SKM-1 treated with dmso at 0.1 percent for 144 hours (cell line): ENCODE results near the gene LRRC75A.
"Not testable (repeated sequence)": the region's sequence is repeated elsewhere in the genome, so short reads cannot be mapped to it uniquely, and the experiment has no call there.

Experiments used
- DNase-seq: peaks from one replicate; lab custom pipeline; 2025; ENCODE audit not compliant: unreplicated experiment; lab: John Stamatoyannopoulos, UW

LRRC75A gene

DNA sequence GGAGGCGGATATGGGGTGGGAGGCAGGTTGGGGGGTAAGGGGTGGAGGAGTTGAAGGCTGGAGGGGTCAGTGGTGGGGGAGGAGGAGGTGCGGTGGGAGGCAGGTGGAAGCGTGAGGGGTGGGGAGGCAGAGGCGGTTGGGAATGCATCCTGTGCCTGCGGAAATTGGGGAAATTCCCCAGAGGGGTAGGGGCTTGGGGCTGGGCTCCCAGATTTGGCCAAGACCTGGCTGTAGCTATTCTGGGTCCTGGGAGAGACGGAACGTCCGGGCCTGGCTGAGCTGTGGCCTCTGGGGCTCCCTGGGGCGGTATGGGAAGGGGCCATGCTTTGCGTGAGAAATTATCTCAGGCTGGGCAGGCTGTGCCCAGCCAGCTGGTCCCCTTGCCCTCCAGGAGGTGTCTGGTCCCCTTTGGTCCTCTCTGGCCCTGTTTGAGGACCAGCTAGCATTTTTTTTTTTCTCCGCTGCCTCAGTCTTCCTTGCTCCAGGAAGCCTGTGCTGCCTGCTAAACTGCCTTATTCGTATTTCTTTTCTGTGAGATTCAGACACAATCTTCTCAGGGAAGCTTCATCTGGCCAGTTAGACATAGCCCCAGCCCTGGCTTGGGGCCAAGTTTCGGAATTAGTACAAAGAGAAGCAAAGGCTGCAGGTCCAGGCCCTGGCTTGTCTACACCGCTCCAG lies 83.9 kb downstream of the LRRC75A start:
- peak; percentile 14 for DNase-seq

DNA sequence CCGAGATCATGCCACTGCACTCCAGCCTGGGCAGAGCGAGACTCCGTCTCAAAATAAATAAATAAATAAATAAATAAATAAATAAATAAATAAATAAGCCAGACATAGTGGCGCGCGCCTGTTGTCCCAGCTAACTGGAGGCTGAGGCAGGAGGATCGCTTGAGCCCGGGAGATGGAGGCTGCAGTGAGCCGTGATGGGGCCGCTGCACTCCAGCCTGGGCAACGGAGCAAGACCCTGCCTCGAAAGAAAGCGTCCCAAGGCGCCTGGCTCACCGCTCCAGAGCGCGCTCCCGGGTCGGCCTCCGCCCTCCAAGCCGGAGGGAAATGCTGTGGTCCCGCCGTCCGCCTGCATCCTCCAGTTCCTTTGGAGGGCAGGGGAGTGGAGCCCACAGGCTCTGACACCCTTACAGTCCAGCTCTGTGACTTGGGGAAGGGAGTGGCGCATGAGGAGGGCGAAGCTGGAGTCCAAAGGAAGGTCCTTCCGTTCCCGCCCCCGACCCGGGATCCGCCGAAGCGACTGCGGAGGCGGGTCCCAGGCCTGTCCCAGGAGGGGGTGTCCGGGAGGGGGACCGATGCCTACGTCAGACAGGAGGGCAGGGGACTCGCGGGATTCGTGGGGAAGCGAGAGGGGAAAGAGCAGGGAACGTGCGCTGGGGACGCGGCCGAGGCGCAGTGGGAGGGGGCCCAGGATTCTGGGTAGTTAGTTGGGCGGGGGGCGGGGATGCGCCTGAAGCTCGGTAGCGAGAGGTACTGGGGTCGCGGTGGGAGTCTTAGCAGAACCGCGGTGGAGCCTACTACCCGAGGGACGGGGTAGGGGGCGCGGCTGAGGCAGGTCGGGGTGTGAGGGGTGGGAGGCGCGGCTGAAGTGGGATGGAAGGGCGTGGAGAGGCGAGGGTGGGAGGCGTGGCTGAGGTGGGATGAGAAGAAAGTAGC lies 85.0 kb downstream of the LRRC75A start:
- no peak for DNase-seq

GRCh38 chr17:16403847-16404246 lies 88.1 kb downstream of the LRRC75A start:
- not testable (repeated sequence) for DNase-seq

DNA sequence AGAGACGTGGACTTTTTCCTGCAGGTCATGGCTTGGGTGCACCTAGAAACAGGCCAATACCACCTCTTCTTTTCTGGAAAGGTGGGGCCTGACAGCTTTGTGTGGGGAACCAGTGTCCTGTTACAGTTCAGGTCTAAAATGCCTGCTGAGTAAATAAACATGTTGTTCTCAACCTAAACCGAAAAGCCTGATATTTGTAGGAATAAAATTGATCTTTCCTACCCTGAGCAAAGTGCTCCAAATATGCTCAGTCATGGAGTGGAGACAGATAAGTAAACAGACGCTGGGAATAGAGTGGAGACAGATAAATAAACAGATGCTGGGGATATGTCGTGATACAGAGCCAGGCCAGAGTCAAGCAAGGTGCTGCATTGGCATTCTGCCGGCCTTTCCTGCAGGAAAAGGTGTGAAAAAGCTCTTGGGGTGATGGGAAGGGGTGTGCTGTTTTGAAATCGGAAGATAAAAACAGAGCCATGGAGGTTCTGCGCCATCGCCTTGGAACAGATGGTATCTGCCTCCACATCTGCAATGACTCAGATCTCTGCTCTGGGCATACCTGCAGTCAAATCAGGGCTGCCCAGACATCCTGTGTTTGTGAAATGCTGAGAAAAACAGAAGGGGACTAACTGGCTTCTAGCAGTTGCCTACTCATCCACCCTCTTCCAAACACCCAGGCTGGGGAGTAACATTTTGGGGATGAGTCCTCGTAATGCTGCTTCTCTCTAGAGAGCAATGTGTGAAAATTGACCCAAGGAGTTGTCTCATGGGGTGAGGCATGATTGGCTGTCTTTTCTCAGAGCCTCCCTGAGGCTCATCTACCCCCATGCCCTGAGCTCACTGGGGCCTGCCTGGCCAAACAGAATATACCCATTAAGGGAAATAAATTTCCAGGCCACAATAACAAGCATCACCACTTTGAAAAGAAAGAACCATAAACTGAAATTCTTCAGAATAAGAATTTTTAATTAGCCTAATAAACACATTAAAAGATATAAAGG lies 93.4 kb downstream of the LRRC75A start:
- DNase-seq: no peak

DNA sequence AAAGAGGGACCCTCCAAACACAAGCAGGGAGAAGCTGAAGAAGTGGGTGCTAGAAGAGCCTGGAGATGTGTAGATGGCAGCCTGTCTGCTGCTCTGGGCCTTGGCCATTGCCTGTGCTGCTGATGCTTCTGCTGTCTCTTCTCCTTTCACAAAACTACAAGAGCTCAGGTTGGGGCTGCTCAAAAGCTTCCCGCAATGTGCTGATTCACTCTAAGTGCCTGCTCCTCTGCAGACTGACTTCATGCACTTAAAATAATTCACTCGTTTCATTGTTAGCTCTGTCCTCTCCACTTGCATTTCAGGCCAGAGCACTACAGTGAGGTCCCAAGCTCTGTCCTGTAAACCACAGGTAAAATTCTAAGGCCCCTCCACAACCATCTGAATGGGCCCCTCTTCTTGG lies 95.3 kb downstream of the LRRC75A start:
- not testable (repeated sequence) for DNase-seq

DNA sequence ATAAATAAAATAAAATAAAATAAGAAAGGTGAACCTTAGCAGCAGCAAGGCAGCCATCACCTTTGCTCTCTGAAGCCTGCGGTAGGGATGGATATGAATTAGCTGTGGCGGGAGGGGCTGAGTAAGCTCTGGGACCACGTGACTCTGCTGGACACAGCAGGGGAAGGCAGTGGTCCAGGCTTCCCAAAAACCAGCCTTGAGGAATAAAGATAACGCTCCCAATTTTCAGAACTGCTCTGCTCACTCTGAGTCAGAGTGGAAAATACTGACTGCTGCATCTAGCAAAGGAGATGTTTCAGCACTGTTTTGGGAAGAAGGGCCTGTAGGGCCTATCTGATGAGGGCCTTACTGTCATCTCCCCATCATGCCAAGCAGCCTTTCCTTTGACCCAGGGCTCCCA lies 96.1 kb downstream of the LRRC75A start:
- not testable (repeated sequence) for DNase-seq

DNA sequence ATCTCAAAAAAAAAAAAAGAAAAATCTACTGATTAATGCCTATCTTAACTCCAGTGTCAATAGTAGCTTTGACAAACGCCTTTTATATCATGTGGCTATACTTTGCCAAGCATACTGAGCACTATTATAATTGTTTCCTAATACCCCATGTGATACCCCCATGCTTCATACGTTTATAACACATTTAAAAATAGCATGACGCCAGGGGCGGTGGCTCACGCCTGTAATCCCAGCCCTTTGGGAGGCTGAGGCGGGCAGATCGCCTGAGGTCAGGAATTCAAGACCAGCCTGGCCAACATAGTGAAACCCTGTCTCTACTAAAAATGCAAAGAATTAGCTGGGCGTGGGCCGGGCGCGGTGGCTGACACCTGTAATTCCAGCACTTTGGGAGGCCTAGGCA lies 99.5 kb downstream of the LRRC75A start:
- DNase-seq: not testable (repeated sequence)
